HG03469 (cell line): ENCODE measurements around the gene PHLPP1.

Experiments
- ATAC-seq: cut with Tn5 transposase; IDR thresholded peaks from one replicate; pipeline ENCODE4 v1.9.1; 2021; ENCODE audit warnings: mild to moderate bottlenecking, moderate library complexity, moderate number of reproducible peaks; ENCODE audit not compliant: unreplicated experiment

PHLPP1 gene

GRCh38 chr18:62999921-63000320 is 284.6 kb downstream of the PHLPP1 start:
- ATAC-seq = no peak

GRCh38 chr18:63000839-63001238 is 285.5 kb downstream of the PHLPP1 start:
- ATAC-seq = no peak

- ATAC-seq = no peak
Observed at GRCh38 chr18:63001861-63002260, 286.5 kb downstream of the PHLPP1 start.

- ATAC-seq = no peak
Observed at GRCh38 chr18:63002305-63002704, 287.0 kb downstream of the PHLPP1 start.

- ATAC-seq = no peak
Observed at GRCh38 chr18:63002803-63003445, 287.6 kb downstream of the PHLPP1 start.

GRCh38 chr18:63003899-63004298 is 288.6 kb downstream of the PHLPP1 start:
- ATAC-seq = no peak

GRCh38 chr18:63004466-63005089 is 289.2 kb downstream of the PHLPP1 start:
- no peak for ATAC-seq

- no peak for ATAC-seq
Observed at GRCh38 chr18:63005306-63005705, 290.0 kb downstream of the PHLPP1 start.

- no peak for ATAC-seq
Observed at GRCh38 chr18:63007231-63007630, 291.9 kb downstream of the PHLPP1 start.

GRCh38 chr18:63016270-63016669 is 300.9 kb downstream of the PHLPP1 start:
- no peak for ATAC-seq

- no peak for ATAC-seq
Observed at GRCh38 chr18:63017076-63017475, 301.7 kb downstream of the PHLPP1 start.

- no peak for ATAC-seq
Observed at GRCh38 chr18:63017977-63018376, 302.6 kb downstream of the PHLPP1 start.

- no peak for ATAC-seq
Observed at GRCh38 chr18:63022429-63023022, 307.2 kb downstream of the PHLPP1 start.

GRCh38 chr18:63025251-63026090 is 310.1 kb downstream of the PHLPP1 start:
- no peak for ATAC-seq

GRCh38 chr18:63028380-63028779 is 313.0 kb downstream of the PHLPP1 start:
- no peak for ATAC-seq
